Measurements from ENCODE around the gene LMF1. TPM values are rescaled to one million over a fixed set of nuclear protein-coding genes. Genes with fewer than 3 reads are reported as not detected.

LMF1 gene
- total and polyA plus RNA-seq, 2 of the 13 experiments (the other 11 are each of a cell fraction or from before 2014, with no cell fraction given): 6.8 to 8.5 TPM

DNA sequence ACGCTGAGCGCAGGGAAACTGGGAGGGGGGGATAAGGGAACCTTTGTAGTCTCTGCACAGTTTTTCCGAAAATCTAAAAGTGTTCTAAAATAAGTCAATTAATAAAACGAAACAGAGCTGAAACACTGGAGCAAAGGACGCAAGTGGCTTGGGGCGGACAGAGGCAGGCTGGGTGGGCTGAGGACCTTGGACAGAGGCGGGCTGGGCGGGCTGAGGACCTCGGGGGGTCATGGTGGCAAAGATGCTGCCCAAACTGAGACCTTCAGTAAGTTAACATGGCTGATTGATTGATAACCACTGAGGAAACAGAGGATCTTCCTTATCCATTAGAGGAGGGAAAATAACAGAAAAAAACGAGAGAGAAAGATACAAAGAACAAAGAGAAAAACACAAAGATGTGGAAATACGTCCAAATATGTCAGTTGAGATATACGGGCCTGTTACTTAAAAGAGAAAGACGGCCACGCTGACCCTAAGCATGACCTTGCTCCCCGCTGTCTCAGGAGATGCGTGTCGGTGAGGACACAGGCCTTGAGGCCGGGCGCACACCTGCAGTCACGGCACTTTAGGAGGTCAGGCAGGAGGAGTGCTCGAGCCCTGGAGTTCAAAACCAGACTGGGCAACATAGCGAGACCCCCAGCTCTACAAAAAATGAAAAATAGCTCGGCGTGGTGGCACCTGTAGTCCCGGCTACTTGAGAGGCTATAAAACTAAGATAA lies 94.1 kb downstream of the LMF1 start:
- Histone ChIP-seq H3K4me3 (replicated peaks in 1 of 3; ENCODE audit: insufficient read depth in 1 of 3, low read depth in 2 of 3, low read length in 3 of 3) (no peak overlapping the region), H3K79me2 (ENCODE audit: insufficient read depth, low read length) (no peaks in the 10 kb centered on the region), H3K36me3 (replicated peaks in 1 of 2; ENCODE audit: control insufficient read depth in 1 of 2, insufficient read depth in 2 of 2, low read length in 2 of 2) (no peaks in the 10 kb centered on the region), H3K4me2 (ENCODE audit: low read depth, low read length) (no peak overlapping the region), H3K27me3 (ENCODE audit: control insufficient read depth in 1 of 2, insufficient read depth in 2 of 2, low read length in 2 of 2) (no peaks in the 10 kb centered on the region; a peak in 1 of 5 replicates), H3K9me3 (ENCODE audit: low read length) (no peaks in the 10 kb centered on the region), H2AFZ (ENCODE audit: low read length) (no peak overlapping the region), H3K4me1 (ENCODE audit: insufficient read depth, low read length) (no peaks in the 10 kb centered on the region), H3K9ac (ENCODE audit: insufficient read depth, low read depth, low read length) (no peak overlapping the region), H3K27ac (ENCODE audit: extremely low read length, insufficient read depth, low read length) (no peak overlapping the region), H4K20me1 (ENCODE audit: insufficient read depth, low read length) (no peaks in the 10 kb centered on the region; the same call in 1 of the 2 replicates)
- DNase-seq (ENCODE audit: low spot score): no peak
- CTCF ChIA-PET (ENCODE audit: low intra/inter-chr PET ratio, low total read pairs): no interaction called here
- in situ Hi-C loops (cut with HindIII; ENCODE audit: extremely low pct_ligation_motif_present, low pct_unique_long_range_greater_than_20kb): no loop called here
- no TSS peak for BruUV-seq (replicated peaks)
- TF ChIP-seq ZBTB7B (CRISPR knock-in tag; IDR thresholded peaks at IDR 0.05): no peak
- TF ChIP-seq KDM6A (CRISPR knock-in tag; IDR thresholded peaks at IDR 0.05; ENCODE audit: low read depth): no peak
- TF ChIP-seq, protein P1, sequence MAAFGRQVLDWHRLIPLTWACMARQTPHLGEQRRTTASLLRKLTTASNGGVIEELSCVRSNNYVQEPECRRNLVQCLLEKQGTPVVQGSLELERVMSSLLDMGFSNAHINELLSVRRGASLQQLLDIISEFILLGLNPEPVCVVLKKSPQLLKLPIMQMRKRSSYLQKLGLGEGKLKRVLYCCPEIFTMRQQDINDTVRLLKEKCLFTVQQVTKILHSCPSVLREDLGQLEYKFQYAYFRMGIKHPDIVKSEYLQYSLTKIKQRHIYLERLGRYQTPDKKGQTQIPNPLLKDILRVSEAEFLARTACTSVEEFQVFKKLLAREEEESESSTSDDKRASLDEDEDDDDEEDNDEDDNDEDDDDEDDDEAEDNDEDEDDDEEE (CRISPR knock-in tag; IDR thresholded peaks at IDR 0.05): no peak
- TF ChIP-seq PAF1 (CRISPR knock-in tag; IDR thresholded peaks at IDR 0.05): no peak
- no peak for TF ChIP-seq GABPA (IDR thresholded peaks at IDR 0.05; ENCODE audit: low read depth, low read length)
- TF ChIP-seq GABPA (CRISPR knock-in tag; IDR thresholded peaks at IDR 0.05; ENCODE audit: low read depth): no peak
- intact Hi-C loops (cut with micrococcal nuclease; ENCODE audit: unreplicated experiment): no loop called here
- no peak for FAIRE-seq
- no peak for ATAC-seq
- POLR2A ChIA-PET: no interaction called here
- WGBS (ENCODE audit: low lambda C conversion rate): 70% methylated on average over 25 of the region's 25 CpGs

DNA sequence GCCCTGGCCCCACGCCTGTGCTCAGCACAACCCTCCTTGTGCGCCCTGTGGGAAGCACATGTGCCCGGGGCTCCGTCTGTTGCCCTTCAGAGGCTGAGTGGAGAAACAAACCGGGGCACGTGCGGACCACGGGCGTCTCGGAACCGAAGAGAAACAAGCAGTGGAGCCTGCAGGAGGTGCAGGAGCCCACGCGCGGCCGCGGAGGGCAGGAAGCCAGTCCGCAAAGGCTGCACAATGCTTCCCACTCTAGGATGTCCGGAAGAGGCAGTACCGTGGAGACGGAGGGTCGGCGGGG lies 94.8 kb downstream of the LMF1 start:
- Histone ChIP-seq H2AFZ (ENCODE audit: low read length) (no peak overlapping the region), H3K27me3 (ENCODE audit: control insufficient read depth in 1 of 2, insufficient read depth in 2 of 2, low read length in 2 of 2) (no peaks in the 10 kb centered on the region), H3K4me2 (ENCODE audit: low read depth, low read length) (no peak overlapping the region), H3K79me2 (ENCODE audit: insufficient read depth, low read length) (no peaks in the 10 kb centered on the region), H3K9me3 (ENCODE audit: low read length) (no peaks in the 10 kb centered on the region), H3K4me1 (ENCODE audit: insufficient read depth, low read length) (no peaks in the 10 kb centered on the region), H3K9ac (ENCODE audit: insufficient read depth, low read depth, low read length) (no peak overlapping the region), H4K20me1 (ENCODE audit: insufficient read depth, low read length) (no peaks in the 10 kb centered on the region; the same call in 1 of the 2 replicates), H3K27ac (ENCODE audit: extremely low read length, insufficient read depth, low read length) (no peak overlapping the region), H3K36me3 (replicated peaks in 1 of 2; ENCODE audit: control insufficient read depth in 1 of 2, insufficient read depth in 2 of 2, low read length in 2 of 2) (no peaks in the 10 kb centered on the region), H3K4me3 (replicated peaks in 1 of 3; ENCODE audit: insufficient read depth in 1 of 3, low read depth in 2 of 3, low read length in 3 of 3) (no peak overlapping the region)
- no TSS peak for BruUV-seq (replicated peaks)
- DNase-seq (ENCODE audit: low spot score): no peak
- in situ Hi-C loops (cut with HindIII; ENCODE audit: extremely low pct_ligation_motif_present, low pct_unique_long_range_greater_than_20kb) (no loop called here), intact Hi-C loops (cut with micrococcal nuclease; ENCODE audit: unreplicated experiment) (no loop called here)
- whole genome bisulfite sequencing (ENCODE audit: low lambda C conversion rate): 92% methylated on average over 18 of the region's 22 CpGs
- ChIA-PET POLR2A (no interaction called here), CTCF (ENCODE audit: low intra/inter-chr PET ratio, low total read pairs) (no interaction called here)
- no peak for ATAC-seq
- FAIRE-seq: no peak
- TF ChIP-seq ASH2L (IDR thresholded peaks at IDR 0.05; ENCODE audit: insufficient read length, low read depth, low read length) (no peak), TMF1 (CRISPR knock-in tag; IDR thresholded peaks at IDR 0.05; ENCODE audit: low read depth) (no peak), IRF2 (CRISPR knock-in tag; IDR thresholded peaks at IDR 0.05) (no peak)
- TF ChIP-seq, protein P2, sequence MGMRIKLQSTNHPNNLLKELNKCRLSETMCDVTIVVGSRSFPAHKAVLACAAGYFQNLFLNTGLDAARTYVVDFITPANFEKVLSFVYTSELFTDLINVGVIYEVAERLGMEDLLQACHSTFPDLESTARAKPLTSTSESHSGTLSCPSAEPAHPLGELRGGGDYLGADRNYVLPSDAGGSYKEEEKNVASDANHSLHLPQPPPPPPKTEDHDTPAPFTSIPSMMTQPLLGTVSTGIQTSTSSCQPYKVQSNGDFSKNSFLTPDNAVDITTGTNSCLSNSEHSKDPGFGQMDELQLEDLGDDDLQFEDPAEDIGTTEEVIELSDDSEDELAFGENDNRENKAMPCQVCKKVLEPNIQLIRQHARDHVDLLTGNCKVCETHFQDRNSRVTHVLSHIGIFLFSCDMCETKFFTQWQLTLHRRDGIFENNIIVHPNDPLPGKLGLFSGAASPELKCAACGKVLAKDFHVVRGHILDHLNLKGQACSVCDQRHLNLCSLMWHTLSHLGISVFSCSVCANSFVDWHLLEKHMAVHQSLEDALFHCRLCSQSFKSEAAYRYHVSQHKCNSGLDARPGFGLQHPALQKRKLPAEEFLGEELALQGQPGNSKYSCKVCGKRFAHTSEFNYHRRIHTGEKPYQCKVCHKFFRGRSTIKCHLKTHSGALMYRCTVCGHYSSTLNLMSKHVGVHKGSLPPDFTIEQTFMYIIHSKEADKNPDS (CRISPR knock-in tag; IDR thresholded peaks at IDR 0.05): no peak
- TF ChIP-seq, protein P1 (CRISPR knock-in tag; IDR thresholded peaks at IDR 0.05): no peak
- TF ChIP-seq, protein P3, sequence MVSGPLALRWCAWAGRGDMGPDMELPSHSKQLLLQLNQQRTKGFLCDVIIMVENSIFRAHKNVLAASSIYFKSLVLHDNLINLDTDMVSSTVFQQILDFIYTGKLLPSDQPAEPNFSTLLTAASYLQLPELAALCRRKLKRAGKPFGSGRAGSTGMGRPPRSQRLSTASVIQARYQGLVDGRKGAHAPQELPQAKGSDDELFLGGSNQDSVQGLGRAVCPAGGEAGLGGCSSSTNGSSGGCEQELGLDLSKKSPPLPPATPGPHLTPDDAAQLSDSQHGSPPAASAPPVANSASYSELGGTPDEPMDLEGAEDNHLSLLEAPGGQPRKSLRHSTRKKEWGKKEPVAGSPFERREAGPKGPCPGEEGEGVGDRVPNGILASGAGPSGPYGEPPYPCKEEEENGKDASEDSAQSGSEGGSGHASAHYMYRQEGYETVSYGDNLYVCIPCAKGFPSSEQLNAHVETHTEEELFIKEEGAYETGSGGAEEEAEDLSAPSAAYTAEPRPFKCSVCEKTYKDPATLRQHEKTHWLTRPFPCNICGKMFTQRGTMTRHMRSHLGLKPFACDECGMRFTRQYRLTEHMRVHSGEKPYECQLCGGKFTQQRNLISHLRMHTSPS (CRISPR knock-in tag; IDR thresholded peaks at IDR 0.05; ENCODE audit: low read depth): no peak

Data from HepG2 (cell line).